Glutamatergic neuron (in vitro differentiated cells): ENCODE data around the gene EXOSC5. TPM values are rescaled to one million over a fixed set of nuclear protein-coding genes. Genes with fewer than 3 reads are reported as not detected.

Source experiments
- DNase-seq: peaks from one replicate; pipeline ENCODE4 v3.0.0; 2022
- H3K27ac Mint-ChIP-seq: one replicate; pipeline ENCODE4 v1.8.0; 2020; ENCODE audit warnings: mild to moderate bottlenecking, mixed read lengths, inconsistent platforms; ENCODE audit not compliant: unreplicated experiment
- H3K27me3 Mint-ChIP-seq: one replicate; pipeline ENCODE4 v1.8.0; 2020; ENCODE audit warnings: mild to moderate bottlenecking, moderate library complexity, mixed read lengths, inconsistent platforms; ENCODE audit not compliant: unreplicated experiment
- H3K36me3 Mint-ChIP-seq: one replicate; pipeline ENCODE4 v1.8.0; 2020; ENCODE audit warnings: mild to moderate bottlenecking, mixed read lengths, inconsistent platforms; ENCODE audit not compliant: unreplicated experiment
- H3K4me1 Mint-ChIP-seq: one replicate; pipeline ENCODE4 v1.8.0; 2020; ENCODE audit warnings: mild to moderate bottlenecking, low read depth, mixed read lengths, inconsistent platforms; ENCODE audit not compliant: unreplicated experiment
- H3K4me3 Mint-ChIP-seq: one replicate; pipeline ENCODE4 v1.8.0; 2020; ENCODE audit warnings: mild to moderate bottlenecking, mixed read lengths, inconsistent platforms; ENCODE audit not compliant: unreplicated experiment
- H3K9me3 Mint-ChIP-seq: one replicate; pipeline ENCODE4 v1.8.0; 2020; ENCODE audit warnings: mild to moderate bottlenecking, moderate library complexity, mixed read lengths, inconsistent platforms; ENCODE audit not compliant: unreplicated experiment
- total RNA-seq: library from RNA; stranded (reverse); fragmentation: NEBNext Ultra II Directional; extraction: Animal tissue kit (Norgen Biotek cat#: 25700); gene quantifications from one replicate; pipeline ENCODE4 v1.2.1, GENCODE V29; 2021; ENCODE audit not compliant: unreplicated experiment
- TF ChIP-seq, protein P1 (sequence below): fragments of 200-600 bp; sonication (generic); IDR thresholded peaks from one replicate; pipeline ENCODE4 v1.5.0; 2021; ENCODE audit not compliant: partially characterized antibody, unreplicated experiment

Gene EXOSC5
- total RNA-seq, 1 donor from 2014 or later, result 18.2 TPM

DNA sequence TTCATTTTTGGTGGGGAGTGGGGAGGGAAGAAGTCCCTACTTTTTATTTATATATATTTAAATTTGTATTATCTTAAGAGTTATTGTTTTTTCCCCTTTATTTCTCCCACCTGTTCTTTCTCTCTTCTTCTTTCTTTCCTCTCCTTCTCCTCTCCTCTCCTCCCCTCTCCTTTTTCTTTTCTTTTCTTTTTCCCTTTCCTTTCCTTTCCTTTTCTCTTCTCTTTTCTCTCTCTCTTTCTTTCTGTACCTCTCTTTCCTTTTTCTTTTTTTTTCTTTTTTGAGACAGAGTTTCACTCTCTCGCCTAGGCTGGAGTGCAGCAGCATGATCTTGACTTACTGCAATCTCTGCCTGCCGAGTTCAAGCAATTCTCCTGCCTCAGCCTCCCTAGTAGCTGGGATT lies 2.4 kb upstream of the EXOSC5 start:
- H3K9me3 Mint-ChIP-seq, result peaks cover 9% of the 10 kb centered on the region
- peaks cover 20% of the 10 kb centered on the region for H3K4me1 Mint-ChIP-seq
- H3K36me3 Mint-ChIP-seq, result no peaks in the 10 kb centered on the region
- peak overlapping the region; percentile 45 for H3K4me3 Mint-ChIP-seq
- no peak overlapping the region for H3K27ac Mint-ChIP-seq
- H3K27me3 Mint-ChIP-seq, result peaks cover 6% of the 10 kb centered on the region
- TF ChIP-seq, protein P1, sequence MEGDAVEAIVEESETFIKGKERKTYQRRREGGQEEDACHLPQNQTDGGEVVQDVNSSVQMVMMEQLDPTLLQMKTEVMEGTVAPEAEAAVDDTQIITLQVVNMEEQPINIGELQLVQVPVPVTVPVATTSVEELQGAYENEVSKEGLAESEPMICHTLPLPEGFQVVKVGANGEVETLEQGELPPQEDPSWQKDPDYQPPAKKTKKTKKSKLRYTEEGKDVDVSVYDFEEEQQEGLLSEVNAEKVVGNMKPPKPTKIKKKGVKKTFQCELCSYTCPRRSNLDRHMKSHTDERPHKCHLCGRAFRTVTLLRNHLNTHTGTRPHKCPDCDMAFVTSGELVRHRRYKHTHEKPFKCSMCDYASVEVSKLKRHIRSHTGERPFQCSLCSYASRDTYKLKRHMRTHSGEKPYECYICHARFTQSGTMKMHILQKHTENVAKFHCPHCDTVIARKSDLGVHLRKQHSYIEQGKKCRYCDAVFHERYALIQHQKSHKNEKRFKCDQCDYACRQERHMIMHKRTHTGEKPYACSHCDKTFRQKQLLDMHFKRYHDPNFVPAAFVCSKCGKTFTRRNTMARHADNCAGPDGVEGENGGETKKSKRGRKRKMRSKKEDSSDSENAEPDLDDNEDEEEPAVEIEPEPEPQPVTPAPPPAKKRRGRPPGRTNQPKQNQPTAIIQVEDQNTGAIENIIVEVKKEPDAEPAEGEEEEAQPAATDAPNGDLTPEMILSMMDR, result no peak
- no peak for DNase-seq

DNA sequence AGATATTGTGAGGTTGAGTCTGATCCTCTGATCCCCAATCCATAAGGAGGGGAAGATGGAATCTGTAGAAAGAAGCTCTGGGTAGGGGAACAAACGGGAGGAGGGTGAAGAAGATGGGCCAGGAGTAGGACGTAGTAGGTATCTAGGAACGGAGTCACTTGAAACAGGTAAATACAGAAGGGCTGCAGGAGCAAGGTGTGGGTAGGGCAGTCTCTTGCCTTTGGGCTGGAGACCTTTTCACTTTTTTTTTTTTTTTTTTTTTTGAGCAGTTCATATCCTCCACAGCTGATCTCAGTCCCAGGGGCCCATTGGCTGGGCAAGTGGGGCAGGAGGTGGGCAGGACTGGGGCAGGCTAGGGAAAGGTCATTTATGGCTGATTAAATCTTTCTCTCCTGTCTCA lies 1.9 kb upstream of the EXOSC5 start:
- TF ChIP-seq, protein P1, result no peak
- peak overlapping the region; percentile 99 for H3K27ac Mint-ChIP-seq
- H3K4me3 Mint-ChIP-seq, result peak overlapping the region; percentile 97

DNA sequence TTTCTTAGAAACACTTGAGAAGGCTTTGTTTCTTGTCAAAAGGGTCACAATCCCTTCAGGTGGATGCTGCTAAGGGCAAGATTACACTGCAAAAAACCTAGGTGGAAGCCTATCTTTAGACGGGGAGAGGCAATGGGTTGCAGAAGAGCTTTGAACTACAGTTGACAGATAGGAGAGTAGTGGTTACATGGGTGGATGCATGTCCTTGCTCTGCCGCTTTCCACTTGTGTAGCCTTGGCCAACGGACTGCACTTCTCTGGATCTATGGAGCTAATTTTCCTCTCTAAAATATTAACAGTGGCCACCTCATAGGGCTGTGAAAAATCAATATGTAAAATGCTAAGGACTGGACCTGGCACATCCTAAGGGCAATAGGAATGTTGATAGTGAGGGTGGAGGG lies 1.4 kb upstream of the EXOSC5 start:
- H3K27me3 Mint-ChIP-seq, result peaks cover 6% of the 10 kb centered on the region
- peaks cover 20% of the 10 kb centered on the region for H3K4me1 Mint-ChIP-seq
- DNase-seq, result no peak
- no peaks in the 10 kb centered on the region for H3K36me3 Mint-ChIP-seq
- peaks cover 11% of the 10 kb centered on the region for H3K9me3 Mint-ChIP-seq
- TF ChIP-seq, protein P1, result no peak
- peak overlapping the region; percentile 97 for H3K4me3 Mint-ChIP-seq
- H3K27ac Mint-ChIP-seq, result peak overlapping the region; percentile 99

More for the DNA sequence above, 1.9 kb upstream of the EXOSC5 start:
- Mint-ChIP-seq H3K36me3 (no peaks in the 10 kb centered on the region), H3K4me1 (peaks cover 20% of the 10 kb centered on the region), H3K9me3 (peaks cover 9% of the 10 kb centered on the region), H3K27me3 (peaks cover 6% of the 10 kb centered on the region)
- DNase-seq, result no peak

DNA sequence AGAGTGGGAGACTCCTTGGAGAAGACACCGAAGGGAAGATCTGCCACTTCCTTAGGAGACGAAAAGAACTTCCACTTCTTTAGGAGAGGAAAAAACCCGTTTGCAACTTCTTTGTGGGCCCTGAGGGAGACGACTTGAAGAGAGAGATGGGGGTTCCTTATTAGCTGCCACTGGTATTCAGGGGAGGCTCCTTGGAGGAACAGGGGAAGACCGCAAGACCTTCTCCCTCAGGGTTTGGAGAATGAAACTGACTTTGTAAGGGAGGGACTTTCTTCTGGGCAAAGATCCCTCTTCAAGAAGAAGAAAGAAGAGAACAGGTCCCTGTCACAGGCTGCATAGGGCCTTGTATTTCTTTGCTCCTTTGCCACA lies 875 bp upstream of the EXOSC5 start:
- Mint-ChIP-seq H3K4me3 (peak overlapping the region; percentile 97), H3K4me1 (peaks cover 20% of the 10 kb centered on the region), H3K9me3 (peaks cover 11% of the 10 kb centered on the region), H3K27ac (peak overlapping the region; percentile 99), H3K36me3 (no peaks in the 10 kb centered on the region), H3K27me3 (peaks cover 6% of the 10 kb centered on the region)
- TF ChIP-seq, protein P1, result no peak
- no peak for DNase-seq

DNA sequence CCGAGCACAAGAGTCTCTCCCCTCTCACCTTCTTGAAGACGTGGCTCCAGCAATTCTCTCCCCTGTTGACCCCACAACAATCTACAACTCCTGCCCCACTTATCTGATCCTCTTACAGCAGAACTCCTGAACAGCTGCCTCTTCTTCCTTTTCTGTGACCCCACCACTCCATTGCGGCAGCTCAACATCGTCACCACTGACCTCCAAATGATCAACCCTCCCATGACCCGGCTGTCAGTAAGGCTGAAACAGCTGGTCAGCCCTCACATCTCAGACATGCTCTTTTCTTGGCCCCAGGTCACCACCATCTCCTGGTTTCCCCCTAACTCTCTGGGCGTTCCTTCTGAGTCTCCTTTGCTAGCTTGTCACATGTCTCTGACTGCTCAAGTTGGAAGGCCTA lies 1.8 kb downstream of the EXOSC5 start:
- TF ChIP-seq, protein P1, result no peak
- H3K4me1 Mint-ChIP-seq, result peaks cover 20% of the 10 kb centered on the region
- H3K4me3 Mint-ChIP-seq, result peak overlapping the region; percentile 61

More for the DNA sequence above, 1.8 kb downstream of the EXOSC5 start:
- H3K27me3 Mint-ChIP-seq, result peaks cover 6% of the 10 kb centered on the region
- no peak for DNase-seq
- H3K27ac Mint-ChIP-seq, result peak overlapping the region; percentile 14
- H3K36me3 Mint-ChIP-seq, result no peaks in the 10 kb centered on the region
- peaks cover 13% of the 10 kb centered on the region for H3K9me3 Mint-ChIP-seq
